ENCODE data around the gene ARMC5.

GRCh38 chr16:31498493-31498892, 39.2 kb downstream of the ARMC5 start:
- TF ChIP-seq CTCF (IDR thresholded peaks at IDR 0.05; ENCODE audit: borderline replicate concordance, extremely low read depth, low read length, poor library complexity, severe bottlenecking) (no peak), EZH2 (IDR thresholded peaks at IDR 0.05; ENCODE audit: borderline replicate concordance, low read depth, low read length, severe bottlenecking) (no peak)
